Activated CD8-positive, alpha-beta memory T cell treated with anti-CD3 and anti-CD28 coated beads, Interleukin-2, amount 50 U/mL, for 1 hour (primary cell): ENCODE measurements around the gene AKAP7.
"Not testable (repeated sequence)": the region's sequence is repeated elsewhere in the genome, so short reads cannot be mapped to it uniquely, and the experiment has no call there.

Experiments
- DNase-seq: peaks from one replicate; pipeline ENCODE4 v3.0.0-alpha.2; 2020; ENCODE audit errors: extremely low read depth

AKAP7 gene

DNA sequence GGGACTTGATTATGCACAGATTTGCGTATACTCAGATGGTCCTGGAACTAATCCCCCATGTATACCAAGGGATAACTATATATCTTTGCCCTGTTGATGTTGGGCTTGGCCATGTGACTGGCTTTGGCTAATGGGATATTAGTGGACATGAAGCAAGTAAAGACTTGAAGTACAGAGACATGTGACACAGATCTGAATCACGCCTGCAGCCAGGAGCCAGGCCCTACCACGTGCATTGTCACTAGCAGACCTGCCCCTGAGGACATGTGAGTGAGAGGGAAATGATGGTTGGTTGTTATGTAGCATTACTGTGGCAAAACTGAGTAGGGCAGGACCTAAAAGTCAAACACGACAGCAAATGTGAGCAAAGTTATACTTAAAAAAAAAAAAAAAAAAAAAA is 155.7 kb downstream of the AKAP7 start:
- DNase-seq, result no peak

DNA sequence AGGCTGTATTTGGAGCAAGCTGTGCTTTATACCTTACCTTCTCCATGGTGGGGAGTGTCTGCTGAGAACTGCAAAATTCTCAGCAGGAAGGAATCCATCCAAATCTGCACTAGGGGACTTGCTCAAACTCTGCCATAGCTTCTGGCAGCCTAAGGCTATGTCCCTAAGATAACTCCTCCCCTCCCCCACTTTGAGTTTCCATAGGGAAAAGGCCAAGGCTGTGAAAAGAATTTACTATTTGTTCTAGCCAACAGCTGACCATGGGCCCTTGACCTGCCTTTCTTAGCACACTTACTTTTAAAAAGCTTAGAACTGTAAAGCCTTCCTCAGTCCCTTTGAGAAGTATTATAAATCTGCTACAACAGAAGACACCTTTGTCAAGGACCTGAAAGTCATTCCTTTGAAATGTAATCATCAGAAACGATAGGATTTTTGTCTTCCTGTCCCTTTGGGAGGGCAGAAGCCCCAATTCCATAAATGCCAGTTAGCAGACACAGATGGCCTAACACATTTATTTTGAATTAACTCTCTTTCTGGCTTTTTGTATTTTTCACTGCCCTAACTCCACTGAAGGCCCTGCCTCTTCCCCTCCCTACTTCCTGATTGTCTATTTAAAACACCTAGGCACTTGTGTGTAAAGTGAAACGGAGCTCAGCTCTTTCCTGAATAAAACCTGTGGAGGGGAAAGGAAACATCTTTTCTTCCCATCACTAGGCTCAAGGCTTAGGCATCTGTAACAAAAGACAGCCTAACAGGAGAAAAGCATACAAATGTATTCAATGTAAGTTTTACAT is 157.1 kb downstream of the AKAP7 start:
- DNase-seq, result no peak

DNA sequence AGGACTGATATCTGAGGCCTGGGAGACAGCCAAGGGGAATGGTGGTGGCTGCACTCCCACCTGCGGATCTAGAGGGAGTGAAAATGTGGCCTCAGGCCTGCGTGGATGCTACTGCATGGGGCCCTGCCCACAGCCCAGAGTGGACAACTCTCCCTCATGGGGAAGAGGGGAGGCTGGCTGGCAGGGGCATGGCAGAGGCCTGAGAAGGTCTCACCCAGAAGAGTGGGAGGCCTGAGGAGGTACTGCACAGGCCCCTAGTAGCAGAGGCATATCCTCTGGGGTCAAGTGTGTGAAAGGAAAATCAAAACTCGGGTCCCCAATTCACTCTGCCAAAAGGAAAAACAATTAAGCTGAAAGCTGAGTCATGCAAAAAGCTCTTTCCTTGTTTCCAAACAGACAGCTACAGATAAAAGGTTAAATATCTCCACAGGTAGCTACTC is 158.2 kb downstream of the AKAP7 start:
- no peak for DNase-seq

DNA sequence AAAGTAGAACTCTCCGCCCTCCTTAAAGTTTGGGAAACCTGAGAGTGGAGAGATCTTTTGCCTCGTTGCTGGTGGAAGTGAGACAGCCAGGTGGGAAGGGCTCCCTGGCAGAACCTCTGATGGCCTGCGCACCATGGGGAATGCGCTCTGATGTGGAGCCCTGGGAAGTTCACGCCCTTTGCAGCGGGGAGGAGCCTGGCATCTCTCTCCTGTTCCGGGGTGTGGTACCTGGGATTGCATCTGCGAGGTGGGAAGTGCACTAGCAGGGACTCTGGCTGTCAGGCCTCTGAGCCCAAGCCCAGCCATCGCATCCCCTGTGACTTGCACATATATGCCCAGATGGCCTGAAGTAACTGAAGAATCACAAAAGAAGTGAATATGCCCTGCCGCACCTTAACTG is 159.8 kb downstream of the AKAP7 start:
- no peak for DNase-seq

DNA sequence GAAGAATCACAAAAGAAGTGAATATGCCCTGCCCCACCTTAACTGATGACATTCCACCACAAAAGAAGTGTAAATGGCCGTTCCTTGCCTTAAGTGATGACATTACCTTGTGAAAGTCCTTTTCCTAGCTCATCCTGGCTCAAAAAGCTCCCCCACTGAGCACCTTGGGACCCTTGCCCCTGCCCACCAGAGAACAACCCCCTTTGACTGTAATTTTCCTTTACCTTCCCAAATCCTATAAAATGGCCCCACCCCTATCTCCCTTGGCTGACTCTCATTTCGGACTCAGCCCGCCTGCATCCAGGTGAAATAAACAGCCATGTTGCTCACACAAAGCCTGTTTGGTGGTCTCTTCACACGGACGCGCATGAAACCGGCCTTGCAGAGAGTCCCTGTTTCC is 165.6 kb downstream of the AKAP7 start:
- DNase-seq, result not testable (repeated sequence)

DNA sequence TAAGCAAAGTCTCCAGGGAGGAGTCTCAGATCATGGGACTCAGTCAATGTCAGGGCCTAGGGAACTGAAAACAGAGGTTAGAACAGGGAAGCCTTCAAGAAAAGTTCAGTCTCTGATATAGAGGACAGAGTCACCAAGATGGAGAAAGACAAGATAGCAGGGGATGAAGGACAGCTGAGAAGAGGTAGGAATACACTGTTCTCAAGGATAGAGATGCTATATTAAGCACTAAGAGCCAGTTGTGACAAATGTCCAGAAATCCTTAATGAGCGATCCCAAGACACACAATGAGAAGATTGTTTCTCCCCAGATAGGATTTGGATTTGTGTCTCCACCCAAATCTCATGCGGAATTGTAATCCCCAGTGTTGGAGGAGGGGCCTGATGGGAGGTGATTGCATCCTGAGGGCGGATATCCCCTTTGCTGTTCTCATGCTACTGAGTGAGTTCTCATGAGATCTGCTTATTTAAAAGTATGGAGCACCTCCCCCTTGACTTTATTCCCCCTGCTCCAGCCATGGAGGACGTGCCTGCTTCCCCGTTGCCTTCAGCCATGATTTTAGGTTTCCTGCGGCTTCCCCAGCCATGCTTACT is 168.2 kb downstream of the AKAP7 start:
- DNase-seq, result no peak

DNA sequence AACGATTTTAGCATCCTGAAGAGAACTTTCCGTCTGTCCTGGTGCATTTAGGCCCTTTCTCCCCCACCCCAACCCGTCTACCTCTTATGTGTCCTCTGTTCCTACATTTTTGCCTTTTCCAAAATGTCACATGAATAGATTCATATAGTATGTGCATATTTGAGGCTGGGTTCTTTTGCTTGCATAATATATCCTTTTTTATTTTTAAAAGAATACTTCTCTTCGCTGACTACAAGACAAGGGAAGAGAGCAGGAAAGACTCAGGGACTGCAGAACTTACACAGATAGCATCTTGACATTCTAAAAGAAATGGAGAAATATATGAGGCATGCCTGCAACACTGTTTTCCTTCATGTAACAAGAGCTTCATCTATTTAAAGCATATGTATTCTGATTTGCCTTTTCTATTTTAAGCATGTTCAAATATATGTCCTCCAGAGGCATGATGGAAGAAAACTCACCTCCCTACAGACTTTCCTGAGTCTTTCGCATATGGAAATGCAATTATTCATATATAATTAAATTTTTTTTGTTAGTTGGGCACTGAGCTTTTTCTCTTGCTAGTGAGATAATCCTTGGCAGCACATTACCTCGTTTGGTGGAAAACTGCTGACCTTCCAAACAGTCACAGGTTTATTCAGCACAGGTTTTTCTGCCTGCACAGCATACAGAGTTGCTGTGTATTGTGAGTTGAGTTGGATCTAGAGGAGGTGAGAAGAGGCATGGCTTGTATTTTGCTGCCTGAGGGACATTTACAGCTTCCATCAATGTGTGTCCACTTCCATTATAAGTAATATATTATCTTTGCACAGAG is 170.0 kb downstream of the AKAP7 start:
- no peak for DNase-seq

DNA sequence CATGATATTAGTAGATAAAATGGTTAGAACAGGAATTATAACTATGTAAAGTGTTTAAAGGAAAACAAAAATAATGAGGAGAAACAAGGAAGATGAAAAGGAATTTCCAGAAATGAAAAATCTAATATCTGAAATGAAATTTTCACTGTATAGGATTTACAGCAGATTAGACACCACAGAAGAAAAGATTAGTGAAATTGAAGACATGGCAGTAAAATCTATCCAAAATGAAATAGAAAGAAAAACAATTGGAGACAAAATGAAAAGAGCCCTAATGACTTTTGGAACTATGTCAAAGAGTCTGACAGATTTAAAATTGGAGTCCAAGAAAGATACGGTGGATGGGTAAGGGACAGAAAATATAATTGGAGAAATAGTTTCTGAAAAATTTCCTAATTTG is 174.2 kb downstream of the AKAP7 start:
- DNase-seq, result no peak

DNA sequence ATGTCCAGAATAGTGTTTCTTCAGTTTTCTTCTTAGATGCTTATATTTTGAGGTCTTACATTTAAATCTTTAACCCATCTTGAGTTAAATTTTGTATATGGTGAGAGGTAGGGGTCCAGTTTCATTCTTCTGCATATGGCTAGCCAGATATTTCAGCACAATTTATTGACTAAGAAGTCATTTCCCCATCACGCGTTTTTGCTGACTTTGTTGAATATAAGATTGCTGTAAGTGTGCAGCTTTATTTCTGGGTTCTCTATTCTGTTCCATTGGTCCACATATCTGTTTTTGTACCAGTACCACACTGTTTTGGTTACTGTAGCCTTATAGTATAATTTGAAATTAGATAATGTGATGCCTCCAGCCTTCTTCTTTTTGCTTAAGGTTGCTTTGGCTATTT is 179.6 kb downstream of the AKAP7 start:
- no peak for DNase-seq

DNA sequence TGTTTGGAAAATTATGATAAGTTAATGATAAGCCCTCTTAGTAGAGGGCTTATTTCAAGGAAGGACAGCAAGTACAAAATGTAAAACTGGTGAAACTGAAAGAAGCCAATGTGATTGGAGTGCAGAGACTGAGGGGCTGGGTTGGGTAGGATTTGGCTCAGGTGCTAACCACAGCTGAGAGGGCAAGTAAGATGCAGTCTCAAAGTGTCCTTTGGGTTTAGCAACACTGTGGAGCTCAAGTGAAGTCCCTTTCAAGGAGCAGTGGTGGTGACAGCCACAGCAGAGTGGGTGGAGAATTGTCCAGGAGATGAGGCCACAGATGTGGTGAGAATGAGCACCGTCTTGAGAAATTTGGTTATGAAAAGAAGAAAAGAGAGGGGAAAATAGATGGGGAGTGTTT is 181.4 kb downstream of the AKAP7 start:
- no peak for DNase-seq

DNA sequence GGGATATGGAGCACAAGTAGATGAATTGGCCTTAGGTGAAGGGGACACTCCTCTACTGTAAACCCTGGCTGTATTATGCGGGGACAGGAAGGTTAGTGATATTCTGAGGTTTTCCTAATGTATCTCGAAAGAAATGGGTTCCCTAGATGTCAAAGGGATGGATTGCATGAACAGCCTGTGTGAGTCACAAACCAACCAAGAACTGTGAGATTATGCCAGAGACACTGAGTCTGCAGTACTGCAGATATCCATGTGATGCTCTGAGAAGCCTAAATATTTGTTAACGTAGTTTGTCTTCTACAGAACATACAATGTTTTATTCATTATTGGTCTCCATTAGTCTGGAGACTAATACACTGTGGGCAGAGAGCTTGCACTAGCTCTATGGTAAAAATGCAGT is 182.2 kb downstream of the AKAP7 start:
- DNase-seq, result no peak

DNA sequence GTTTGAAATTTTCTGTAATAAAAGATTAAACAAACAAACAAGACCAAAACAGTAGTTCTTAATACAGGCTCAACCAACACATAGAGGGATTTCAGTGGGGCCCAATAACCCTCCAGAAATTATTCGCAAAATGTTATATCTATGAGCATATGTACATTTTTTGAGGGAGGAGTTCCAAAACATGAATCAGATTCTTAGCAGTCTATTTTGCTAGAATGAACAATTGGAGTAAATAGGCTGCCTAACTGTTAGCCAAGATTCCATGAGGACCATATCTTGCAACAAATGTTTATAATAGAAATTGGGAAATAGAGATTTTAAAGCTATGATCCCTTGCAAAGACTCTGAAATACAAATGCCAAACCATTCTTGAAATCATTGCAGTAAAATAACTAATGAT is 186.3 kb downstream of the AKAP7 start:
- DNase-seq, result no peak

DNA sequence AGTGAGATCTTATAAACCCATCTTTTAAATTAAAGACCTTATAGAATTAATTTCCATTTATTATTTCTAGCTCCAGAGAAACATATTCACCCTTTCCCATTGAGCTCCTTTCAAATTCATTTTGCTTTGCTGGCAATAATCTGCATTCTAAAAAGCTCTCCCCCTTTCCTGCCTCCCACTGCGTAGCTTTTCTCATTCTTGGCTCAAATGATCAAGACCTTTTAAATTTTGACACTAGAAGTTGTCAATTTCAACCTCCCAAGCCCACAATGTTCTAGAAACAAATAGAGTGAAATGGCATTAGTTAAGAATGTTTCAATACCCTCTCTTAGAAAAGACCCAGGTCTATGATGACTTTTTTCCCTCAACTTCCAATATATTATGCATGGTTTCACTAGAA is 186.9 kb downstream of the AKAP7 start:
- DNase-seq, result no peak

DNA sequence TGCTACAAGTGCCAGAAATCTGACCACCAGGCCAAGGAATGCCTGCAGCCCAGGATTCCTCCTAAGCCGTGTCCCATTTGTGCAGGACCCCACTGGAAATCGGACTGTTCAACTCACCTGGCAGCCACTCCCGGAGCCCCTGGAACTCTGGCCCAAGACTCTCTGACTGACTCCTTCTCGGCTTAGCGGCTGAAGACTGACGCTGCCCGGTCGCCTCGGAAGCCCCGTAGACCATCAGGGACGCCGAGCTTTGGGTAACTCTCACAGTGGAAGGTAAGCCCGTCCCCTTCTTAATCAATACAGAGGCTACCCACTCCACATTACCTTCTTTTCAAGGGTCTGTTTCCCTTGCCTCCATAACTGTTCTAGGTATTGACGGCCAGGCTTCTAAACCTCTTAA is 190.4 kb downstream of the AKAP7 start:
- DNase-seq, result not testable (repeated sequence)

DNA sequence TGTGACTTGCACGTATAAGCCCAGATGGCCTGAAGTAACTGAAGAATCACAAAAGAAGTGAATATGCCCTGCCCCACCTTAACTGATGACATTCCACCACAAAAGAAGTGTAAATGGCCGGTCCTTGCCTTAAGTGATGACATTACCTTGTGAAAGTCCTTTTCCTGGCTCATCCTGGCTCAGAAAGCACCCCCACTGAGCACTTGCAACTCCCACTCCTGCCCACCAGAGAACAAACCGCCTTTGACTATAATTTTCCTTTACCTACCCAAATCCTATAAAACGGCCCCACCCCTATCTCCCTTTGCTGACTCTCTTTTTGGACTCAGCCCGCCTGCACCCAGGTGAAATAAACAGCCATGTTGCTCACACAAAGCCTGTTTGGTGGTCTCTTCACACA is 193.5 kb downstream of the AKAP7 start:
- DNase-seq, result not testable (repeated sequence)

DNA sequence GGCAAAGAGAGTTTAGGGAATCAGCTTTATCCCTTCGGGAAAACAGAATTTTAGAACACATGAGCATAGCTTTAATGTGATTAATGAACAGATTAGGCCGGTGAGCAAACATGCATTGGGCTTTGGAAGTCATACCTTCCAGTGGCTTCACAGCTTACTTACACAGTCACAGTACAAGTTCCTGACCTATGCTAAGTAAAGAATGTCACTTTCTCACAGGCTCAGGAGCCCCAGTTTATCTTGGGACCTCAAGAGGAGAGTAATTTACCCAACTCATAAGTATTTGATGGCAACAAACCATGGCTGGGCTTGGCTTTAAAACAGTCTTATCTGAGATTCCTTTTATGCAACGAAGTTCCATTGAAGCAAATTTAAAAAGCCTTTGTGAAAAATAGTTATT is 195.9 kb downstream of the AKAP7 start:
- DNase-seq, result no peak

DNA sequence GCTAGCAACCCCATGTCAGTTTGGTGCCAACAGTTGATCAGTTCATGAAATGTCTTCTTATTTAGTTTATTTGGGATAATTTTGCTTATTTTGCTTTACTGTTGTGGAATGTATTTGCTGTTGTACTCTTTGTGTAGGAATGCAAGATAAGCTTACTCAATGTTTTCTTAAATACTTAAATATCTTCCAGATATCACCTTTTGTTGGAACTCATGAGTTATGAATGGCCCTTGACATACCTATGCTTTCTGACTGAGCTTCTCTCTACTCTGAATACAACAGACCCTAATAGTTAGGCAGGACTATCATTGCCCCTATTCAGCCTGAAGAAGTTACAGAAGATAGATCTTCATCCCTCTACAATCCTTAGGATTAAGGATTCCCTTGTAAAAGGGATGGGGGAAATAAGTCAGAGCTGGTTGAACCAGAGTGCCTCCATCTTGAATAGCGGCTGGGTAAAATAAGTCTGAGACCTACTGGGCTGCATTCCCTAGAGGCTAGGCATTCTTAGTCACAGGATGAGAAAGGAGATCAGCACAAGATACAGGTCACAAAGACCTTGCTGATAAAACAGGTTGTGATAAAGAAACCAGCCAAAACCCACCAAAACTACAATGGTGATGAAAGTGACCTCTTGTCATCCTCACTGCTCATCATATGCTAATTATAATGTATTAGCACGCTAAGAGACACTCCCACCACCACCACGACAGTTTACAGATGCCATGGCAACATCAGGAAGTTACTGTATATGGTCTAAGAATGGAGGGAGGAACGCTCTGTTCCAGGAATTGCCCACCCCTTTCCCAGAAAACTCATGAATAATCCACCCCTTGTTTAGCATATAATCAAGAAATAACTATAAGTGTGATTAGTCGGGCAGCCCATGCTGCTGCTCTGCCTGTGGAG is 196.9 kb downstream of the AKAP7 start:
- no peak for DNase-seq
